GM13977 (cell line): ENCODE data around the gene POLRMT.

Experiments
- DNase-seq: peaks from one replicate; pipeline ENCODE4 v3.0.0; 2012; ENCODE audit warnings: low spot score
- in situ Hi-C: fragments of 300-500 bp; cut with MboI; formaldehyde crosslinking; loops from one replicate; pipeline ENCODE4 v1.12.0; 2022; ENCODE audit warnings: low sequenced_read_pairs, low pct_unique_long_range_greater_than_20kb, mixed read lengths, inconsistent platforms; ENCODE audit not compliant: unreplicated experiment
- TF ChIP-seq, protein P1 (sequence below): IDR thresholded peaks from 2 replicates; pipeline ENCODE4 v1.5.1; 2012; ENCODE audit warnings: mild to moderate bottlenecking, control low read depth; ENCODE audit not compliant: insufficient read depth; ENCODE audit errors: extremely low read depth, missing control alignments

The POLRMT gene

DNA sequence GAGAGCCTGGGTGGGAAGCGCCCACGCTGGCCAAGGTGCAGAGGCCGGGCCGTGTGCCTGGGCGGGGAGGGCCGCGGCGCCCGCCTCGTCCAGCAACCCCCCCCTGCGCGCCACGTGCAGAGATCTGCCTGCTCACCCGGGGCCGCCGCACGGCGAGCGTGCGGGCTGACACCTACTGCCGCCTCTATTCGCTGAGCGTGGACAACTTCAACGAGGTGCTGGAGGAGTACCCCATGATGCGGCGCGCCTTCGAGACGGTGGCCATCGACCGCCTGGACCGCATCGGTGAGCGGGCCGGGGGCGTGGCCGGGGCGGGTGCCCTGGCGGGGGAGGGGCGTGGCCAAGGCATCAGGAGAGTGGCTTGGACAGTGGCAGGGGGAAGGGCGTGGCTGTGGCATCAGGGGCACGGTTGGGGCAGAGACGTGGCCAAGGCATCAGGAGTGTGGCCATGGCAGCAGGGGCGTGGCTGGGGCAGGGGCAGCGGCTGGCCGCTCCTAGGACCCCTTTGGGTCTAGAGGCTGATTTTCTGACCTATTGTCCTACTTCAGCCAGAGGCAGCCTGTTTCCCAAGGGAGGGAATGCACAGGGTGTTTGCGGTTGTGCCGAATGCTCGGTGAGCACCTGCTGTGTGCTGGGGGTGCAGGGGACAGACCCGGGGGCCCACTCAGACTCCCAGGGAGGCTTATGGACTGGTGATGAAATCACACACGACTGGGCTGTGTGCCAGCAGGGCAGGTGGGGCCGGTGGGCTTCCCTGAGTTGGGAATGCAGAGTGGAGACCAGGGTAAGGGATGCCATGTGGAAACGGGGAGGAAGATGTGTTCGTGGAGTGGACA is 19.4 kb downstream of the POLRMT start:
- in situ Hi-C loops: no loop called here
- TF ChIP-seq, protein P1, sequence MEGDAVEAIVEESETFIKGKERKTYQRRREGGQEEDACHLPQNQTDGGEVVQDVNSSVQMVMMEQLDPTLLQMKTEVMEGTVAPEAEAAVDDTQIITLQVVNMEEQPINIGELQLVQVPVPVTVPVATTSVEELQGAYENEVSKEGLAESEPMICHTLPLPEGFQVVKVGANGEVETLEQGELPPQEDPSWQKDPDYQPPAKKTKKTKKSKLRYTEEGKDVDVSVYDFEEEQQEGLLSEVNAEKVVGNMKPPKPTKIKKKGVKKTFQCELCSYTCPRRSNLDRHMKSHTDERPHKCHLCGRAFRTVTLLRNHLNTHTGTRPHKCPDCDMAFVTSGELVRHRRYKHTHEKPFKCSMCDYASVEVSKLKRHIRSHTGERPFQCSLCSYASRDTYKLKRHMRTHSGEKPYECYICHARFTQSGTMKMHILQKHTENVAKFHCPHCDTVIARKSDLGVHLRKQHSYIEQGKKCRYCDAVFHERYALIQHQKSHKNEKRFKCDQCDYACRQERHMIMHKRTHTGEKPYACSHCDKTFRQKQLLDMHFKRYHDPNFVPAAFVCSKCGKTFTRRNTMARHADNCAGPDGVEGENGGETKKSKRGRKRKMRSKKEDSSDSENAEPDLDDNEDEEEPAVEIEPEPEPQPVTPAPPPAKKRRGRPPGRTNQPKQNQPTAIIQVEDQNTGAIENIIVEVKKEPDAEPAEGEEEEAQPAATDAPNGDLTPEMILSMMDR: no peak
- no peak for DNase-seq

DNA sequence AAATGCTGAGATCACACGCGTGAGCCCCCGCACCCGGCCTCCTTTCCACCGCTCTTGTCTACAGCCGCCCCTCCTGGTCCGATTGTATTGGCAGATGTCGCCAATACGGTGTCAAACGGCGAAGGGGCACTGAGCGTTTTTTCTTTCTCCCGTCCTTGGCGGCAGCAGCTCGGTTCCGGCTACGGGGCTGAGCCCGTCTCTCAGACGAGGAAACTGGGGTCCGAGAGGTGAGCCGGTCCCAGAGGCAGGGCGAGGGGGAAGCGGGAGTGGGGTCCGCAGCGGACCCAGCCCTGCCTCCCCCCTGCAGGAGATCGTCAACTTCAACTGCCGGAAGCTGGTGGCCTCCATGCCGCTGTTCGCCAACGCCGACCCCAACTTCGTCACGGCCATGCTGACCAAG is 20.4 kb downstream of the POLRMT start:
- DNase-seq: no peak
- in situ Hi-C loops: no loop called here
- TF ChIP-seq, protein P1: no peak

DNA sequence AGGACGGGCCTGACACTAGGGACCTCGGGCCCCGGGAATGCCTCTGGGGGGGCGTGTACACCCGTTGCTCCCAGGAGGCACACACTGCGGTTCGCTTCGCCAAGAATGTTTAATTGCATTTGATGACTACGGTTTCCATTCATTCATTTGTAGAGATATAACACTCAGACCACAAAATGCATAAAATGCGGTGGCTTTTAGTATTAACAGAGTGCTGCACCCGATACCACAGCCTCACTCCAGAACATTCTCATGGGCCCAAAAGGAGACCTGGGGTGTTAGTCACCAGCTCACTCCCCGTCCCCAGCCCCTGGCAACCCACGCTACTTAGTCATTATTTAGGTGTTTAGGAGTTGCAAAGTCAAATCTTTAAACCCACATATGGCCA is 21.9 kb downstream of the POLRMT start:
- TF ChIP-seq, protein P1: no peak
- no peak for DNase-seq
- in situ Hi-C loops: no loop called here

DNA sequence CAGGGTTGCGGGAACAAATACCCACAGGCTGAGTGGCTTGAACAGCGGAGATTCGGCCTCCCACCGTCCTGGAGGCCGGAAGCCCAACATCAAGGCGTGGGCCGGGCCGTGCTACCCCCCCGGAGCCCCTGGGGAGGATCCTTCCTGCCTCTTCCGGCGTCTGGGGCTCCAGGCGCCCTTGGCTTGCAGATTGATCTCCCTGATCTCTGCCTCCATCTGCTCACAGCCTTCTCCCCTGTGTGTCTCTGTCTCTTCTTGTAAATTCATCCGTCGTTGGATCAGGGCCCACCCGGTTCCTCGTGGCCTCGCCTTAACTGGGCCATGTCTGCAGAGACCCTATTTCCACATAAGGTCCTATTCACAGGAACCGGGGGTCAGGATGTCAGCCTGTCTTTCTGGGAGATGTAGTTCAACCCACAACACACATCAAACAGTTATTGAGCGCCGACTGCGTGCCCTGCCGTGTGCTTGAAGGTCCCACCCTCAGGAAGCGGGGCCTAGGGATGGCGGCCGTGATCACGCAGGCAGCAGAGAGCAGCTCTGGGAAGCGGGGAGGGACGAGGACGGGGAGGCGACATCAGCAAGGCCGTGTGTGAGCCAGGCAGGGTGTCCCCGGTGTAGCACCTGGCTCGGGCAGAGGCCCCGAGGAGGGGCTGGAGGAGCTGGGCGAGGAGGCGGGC is 22.4 kb downstream of the POLRMT start:
- in situ Hi-C loops: no loop called here
- TF ChIP-seq, protein P1: no peak
- DNase-seq: peak; percentile 79

DNA sequence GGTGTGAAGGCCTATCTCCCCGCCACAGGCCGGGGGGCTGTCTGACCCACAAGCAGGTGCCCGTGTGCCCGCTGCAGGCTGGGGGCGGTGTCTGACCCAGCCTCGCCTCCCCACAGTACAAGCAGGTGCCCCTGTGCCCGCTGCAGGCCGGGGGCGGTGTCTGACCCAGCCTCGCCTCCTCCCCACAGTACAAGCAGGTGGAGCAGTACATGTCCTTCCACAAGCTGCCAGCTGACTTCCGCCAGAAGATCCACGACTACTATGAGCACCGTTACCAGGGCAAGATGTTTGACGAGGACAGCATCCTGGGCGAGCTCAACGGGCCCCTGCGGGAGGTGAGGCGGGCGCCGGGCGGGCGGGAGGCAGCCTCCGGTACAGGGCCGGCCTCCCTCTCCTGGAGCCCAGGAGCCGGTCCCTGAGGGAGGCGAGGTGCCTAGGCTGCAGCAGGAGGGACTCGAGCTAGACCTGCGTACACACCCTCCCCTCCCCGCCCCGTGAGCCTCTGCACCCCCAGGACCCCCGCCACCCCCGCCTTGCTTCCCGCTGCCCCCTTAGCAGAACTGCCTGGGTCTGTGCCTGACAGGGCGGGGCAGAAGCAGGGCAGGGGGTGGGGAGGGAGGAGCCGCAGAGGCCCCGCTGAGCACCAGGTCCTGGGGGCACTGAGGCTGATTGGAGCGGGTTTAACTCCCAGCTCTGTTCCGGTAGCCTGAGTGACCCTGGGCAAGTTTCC is 23.1 kb downstream of the POLRMT start:
- no peak for DNase-seq
- in situ Hi-C loops: no loop called here
- TF ChIP-seq, protein P1: no peak

DNA sequence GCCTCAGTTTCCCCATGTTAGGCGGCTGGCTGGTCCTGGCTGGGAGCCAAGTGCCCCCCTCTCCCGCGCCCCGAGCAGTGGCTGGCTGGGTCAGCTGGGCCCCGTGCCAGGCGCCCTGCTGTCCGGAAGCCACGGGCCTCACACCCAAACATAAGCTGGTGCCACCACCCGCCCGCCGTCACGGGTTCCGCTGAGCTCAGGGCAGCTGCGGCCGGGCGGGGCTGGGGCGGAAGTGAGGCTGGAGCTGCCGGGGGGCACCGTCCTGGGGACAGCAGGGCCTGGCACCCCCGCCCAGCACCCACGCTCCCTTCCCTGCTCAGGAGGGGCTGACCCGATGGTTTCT is 24.4 kb downstream of the POLRMT start:
- TF ChIP-seq, protein P1: no peak
- DNase-seq: no peak
- in situ Hi-C loops: no loop called here
